Measurements from ENCODE around the gene PTPRM.

- TF ChIP-seq CTCF (IDR thresholded peaks at IDR 0.05) (no peak), POLR2A (IDR thresholded peaks at IDR 0.05) (no peak)
These were observed 190.1 kb downstream of the PTPRM start for GRCh38 chr18:7757175-7757574.
